Tibial nerve (tissue), 4 donors: ENCODE measurements around the gene ASTN2. TPM values are rescaled to one million over a fixed set of nuclear protein-coding genes. Genes with fewer than 3 reads are reported as not detected.

Source experiments
- DNase-seq, 2 donors: peaks; one replicate each; pipeline ENCODE4 v3.0.0-alpha.2; 2019; ENCODE audit warnings: low spot score in 2 of 2
- H3K27ac ChIP-seq, 4 donors: fragments of 200-600 bp; sonication (generic) in 3 of 4; one replicate each; pipeline ENCODE4 v1.5.1; 2017 to 2019; ENCODE audit warnings: mild to moderate bottlenecking in 1 of 4
- H3K27me3 ChIP-seq, 2 donors: fragments of 200-600 bp; sonication (generic) in 1 of 2; one replicate each; pipeline versions ENCODE4 v1.5.1 to v1.6.0; 2017 to 2019
- H3K36me3 ChIP-seq, 3 donors: fragments of 200-600 bp; sonication (generic); one replicate each; pipeline ENCODE4 v1.5.1; 2018 to 2019
- H3K4me1 ChIP-seq, 4 donors: fragments of 200-600 bp; sonication (generic) in 3 of 4; one replicate each; pipeline ENCODE4 v1.5.1; 2017 to 2019
- H3K4me3 ChIP-seq, 4 donors: fragments of 200-600 bp; sonication (generic) in 3 of 4; one replicate each; pipeline ENCODE4 v1.5.1; 2017 to 2019; ENCODE audit warnings: mild to moderate bottlenecking in 1 of 4, moderate library complexity in 1 of 4
- H3K9me3 ChIP-seq, 4 donors: fragments of 200-600 bp; sonication (generic) in 3 of 4; one replicate each; pipeline ENCODE4 v1.5.1; 2017 to 2019
- EP300 ChIP-seq, 2 donors: sonication (generic); formaldehyde crosslinking; IDR thresholded peaks; one replicate each; pipeline ENCODE4 v1.6.1; 2017; ENCODE audit warnings: antibody characterized with exemption in 2 of 2, mild to moderate bottlenecking in 1 of 2
- POLR2A ChIP-seq, 2 donors: fragments of 450-650 bp; IDR thresholded peaks; one replicate each; pipeline ENCODE4 v1.6.1; 2017; ENCODE audit warnings: antibody characterized with exemption in 2 of 2, mild to moderate bottlenecking in 2 of 2, moderate library complexity in 2 of 2
- WGBS, 2 donors: methylation state at CpG; one replicate each; pipeline ENCODE4 v1.1.5; 2018; 5-methylcytosine and 5-hydroxymethylcytosine counted together
- total RNA-seq, 4 donors: library from RNA; depleted of rRNA; stranded (reverse); fragments of >200 nt; gene quantifications; one replicate each; pipeline ENCODE4 v1.1.0, GENCODE V29; 2016
- TF ChIP-seq, protein P1 (sequence below), 5 experiments: fragments of 200-600 bp in 3 of 5; fragments of 450-650 bp in 2 of 5; sonication (generic) in 3 of 5; IDR thresholded peaks; one replicate each; pipeline ENCODE4 v1.5.1; 2016 to 2019; ENCODE audit warnings: antibody characterized with exemption in 5 of 5, mild to moderate bottlenecking in 3 of 5, moderate library complexity in 2 of 5

ASTN2 gene
- total RNA-seq, 4 donors from 2014 or later: 9.0 to 14.9 (median 12.3) TPM

DNA sequence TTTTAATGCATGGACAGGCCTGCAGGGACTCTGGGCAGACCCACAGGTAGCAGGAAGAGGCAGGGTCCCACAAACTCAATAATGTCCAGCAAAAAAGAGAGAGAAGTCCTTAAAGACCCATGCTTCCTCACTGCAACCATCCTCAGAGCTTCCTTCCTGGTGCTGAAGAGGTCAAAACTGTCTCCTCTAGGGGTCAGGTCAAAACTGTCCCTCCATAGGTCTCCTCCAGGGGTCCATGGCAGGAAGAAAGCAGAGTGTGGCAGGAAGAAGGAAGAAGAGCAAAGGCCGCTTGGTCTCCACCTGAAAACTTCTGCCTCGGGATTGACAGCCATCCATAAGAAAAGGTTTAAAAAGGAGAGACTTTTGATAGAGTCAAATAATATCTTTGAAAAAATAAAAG, 989.6 kb downstream of the ASTN2 start:
- no peaks in the 10 kb centered on the region for H3K9me3 ChIP-seq
- H3K4me1 ChIP-seq: no peaks in the 10 kb centered on the region
- peaks cover 0 to 23% (median 0%) of the 10 kb centered on the region in 3 donors for H3K36me3 ChIP-seq
- H3K27me3 ChIP-seq: no peaks in the 10 kb centered on the region
- no peak overlapping the region for H3K27ac ChIP-seq
- whole genome bisulfite sequencing, 2 donors: 83 to 100% methylated on average over 2 of the region's 2 CpGs
- DNase-seq: no peak
- H3K4me3 ChIP-seq: no peak overlapping the region
- TF ChIP-seq, protein P1, sequence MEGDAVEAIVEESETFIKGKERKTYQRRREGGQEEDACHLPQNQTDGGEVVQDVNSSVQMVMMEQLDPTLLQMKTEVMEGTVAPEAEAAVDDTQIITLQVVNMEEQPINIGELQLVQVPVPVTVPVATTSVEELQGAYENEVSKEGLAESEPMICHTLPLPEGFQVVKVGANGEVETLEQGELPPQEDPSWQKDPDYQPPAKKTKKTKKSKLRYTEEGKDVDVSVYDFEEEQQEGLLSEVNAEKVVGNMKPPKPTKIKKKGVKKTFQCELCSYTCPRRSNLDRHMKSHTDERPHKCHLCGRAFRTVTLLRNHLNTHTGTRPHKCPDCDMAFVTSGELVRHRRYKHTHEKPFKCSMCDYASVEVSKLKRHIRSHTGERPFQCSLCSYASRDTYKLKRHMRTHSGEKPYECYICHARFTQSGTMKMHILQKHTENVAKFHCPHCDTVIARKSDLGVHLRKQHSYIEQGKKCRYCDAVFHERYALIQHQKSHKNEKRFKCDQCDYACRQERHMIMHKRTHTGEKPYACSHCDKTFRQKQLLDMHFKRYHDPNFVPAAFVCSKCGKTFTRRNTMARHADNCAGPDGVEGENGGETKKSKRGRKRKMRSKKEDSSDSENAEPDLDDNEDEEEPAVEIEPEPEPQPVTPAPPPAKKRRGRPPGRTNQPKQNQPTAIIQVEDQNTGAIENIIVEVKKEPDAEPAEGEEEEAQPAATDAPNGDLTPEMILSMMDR (IDR thresholded peaks at IDR 0.05): no peak
- TF ChIP-seq POLR2A (IDR thresholded peaks at IDR 0.05) (no peak), EP300 (IDR thresholded peaks at IDR 0.05) (no peak)

DNA sequence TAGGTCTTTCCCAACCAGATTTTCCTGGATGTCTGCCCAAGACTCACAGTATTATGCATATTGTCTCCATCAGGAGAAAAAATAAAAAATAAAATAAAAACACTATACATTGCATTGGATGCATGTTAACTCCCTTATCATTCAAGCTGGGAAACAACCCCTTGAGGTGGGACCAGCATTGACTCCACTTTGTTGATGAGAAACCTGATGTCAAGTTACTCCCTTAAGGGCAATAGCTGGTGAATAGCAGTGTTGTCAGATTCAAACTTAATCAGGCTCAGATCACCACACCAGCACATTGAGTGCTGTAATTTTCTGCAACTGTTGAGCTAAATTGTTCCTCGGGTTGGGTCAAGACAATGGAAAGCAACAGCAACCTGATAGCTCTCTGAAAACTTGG, 991.7 kb downstream of the ASTN2 start:
- Histone ChIP-seq H3K4me3 (no peak overlapping the region), H3K27ac (no peak overlapping the region), H3K27me3 (no peaks in the 10 kb centered on the region), H3K36me3 (peaks cover 0 to 38% (median 0%) of the 10 kb centered on the region in 3 donors), H3K9me3 (no peaks in the 10 kb centered on the region), H3K4me1 (no peaks in the 10 kb centered on the region)
- TF ChIP-seq, protein P1 (IDR thresholded peaks at IDR 0.05): no peak
- no peak for TF ChIP-seq POLR2A (IDR thresholded peaks at IDR 0.05)
- 60 to 79% methylated on average over 1 of the region's 1 CpG for WGBS, 2 donors
- no peak for DNase-seq

DNA sequence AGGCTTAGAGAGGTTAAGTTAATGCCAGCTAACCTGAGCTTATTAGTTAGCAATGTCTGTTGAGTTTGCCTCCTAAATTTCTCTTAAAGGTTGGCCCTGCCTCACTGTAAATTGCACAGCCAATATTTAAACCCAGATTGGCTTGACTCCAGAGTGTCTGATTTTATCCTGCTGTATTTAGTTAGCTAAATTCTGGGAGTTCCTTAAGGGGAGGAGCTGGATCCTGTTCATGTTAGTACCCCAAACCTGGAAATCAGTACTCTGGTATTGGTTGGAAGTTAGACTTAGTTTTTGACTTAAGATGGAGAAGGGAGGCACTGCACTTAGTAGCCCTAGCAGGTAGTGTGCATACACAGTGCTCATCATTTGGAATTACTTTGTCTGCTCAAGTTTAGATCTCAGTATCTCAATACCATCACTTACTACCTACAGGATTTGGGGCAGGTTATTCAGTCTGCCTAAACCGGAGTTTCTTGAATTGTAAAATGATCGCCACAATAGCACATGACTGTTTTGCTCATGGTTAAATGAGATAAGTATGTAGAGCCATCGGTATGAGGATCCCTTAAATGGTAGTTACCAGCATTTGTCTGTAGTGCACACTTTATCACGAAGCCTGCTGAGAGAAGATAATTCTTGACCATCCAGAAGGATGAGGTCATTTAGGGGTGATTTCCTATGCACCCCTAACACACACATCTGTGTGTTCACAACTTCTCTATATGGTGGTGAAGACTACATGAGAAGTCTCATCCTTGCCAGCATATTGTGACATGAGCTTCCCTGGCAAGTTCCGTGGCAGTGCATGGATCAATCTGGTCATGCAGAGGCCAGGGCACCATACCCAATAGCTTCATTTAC, 992.5 kb downstream of the ASTN2 start:
- TF ChIP-seq, protein P1 (IDR thresholded peaks at IDR 0.05): no peak
- no peak for TF ChIP-seq EP300 (IDR thresholded peaks at IDR 0.05)
- no peak for TF ChIP-seq POLR2A (IDR thresholded peaks at IDR 0.05)
- H3K4me3 ChIP-seq: no peak overlapping the region
- no peaks in the 10 kb centered on the region for H3K9me3 ChIP-seq
- no peaks in the 10 kb centered on the region for H3K4me1 ChIP-seq
- no peak overlapping the region for H3K27ac ChIP-seq
- peaks cover 0 to 40% (median 0%) of the 10 kb centered on the region in 3 donors for H3K36me3 ChIP-seq
- 89 to 90% methylated on average over 5 of the region's 5 CpGs for WGBS, 2 donors
- no peaks in the 10 kb centered on the region for H3K27me3 ChIP-seq
- no peak for DNase-seq

DNA sequence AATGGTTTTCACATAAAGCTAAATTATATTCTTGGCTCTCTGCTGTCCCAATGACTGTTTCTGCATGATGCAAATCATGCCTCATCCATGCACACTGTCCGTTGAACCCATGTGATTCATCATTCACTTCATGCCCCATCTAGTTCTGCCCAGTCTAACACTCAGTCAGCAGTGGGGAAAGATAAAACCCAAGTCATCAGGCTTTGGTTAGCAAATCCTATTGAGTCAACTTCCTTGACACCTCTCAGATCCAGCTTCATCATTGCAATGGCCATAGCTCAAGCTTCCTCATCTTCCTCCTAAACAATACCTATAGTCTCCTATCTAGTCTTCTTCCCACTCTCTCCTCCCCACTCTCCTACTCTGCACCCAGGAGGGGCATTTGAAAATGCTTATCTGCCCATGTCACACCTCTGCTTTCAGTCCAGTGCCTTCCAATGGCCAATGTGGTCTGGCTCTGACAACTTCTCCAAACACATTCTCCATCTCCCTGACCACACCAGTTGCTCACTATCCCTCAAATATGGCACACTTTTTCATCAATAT, 993.8 kb downstream of the ASTN2 start:
- Histone ChIP-seq H3K36me3 (peaks cover 0 to 38% (median 0%) of the 10 kb centered on the region in 3 donors), H3K27me3 (no peaks in the 10 kb centered on the region), H3K27ac (no peak overlapping the region), H3K4me1 (no peaks in the 10 kb centered on the region), H3K9me3 (no peaks in the 10 kb centered on the region), H3K4me3 (no peak overlapping the region)
- TF ChIP-seq, protein P1 (IDR thresholded peaks at IDR 0.05): no peak
- TF ChIP-seq EP300 (IDR thresholded peaks at IDR 0.05) (no peak), POLR2A (IDR thresholded peaks at IDR 0.05) (no peak)
- WGBS, 2 donors: 81 to 90% methylated on average over 1 of the region's 1 CpG
- no peak for DNase-seq

DNA sequence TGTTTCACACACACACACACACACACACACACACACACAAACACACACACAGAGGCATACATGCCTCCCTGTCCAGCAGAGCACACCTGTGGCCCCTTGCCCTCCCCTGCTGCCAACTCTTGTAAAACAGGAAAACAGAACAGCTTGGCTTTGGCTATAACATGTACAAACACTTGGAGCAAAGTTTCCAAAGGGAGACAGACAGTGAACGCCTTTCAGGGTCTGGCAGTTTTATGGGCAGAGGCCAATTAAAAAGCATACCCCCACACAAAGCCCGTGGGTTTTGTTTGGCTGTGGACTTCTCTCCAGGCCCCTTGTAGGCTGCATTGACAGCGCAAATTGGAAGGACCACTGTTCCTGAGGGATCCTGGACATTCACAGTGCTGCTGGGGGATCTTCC, 995.7 kb downstream of the ASTN2 start:
- peaks cover 0 to 20% (median 0%) of the 10 kb centered on the region in 3 donors for H3K36me3 ChIP-seq
- TF ChIP-seq, protein P1 (IDR thresholded peaks at IDR 0.05): no peak
- TF ChIP-seq POLR2A (IDR thresholded peaks at IDR 0.05): no peak
- no peak for TF ChIP-seq EP300 (IDR thresholded peaks at IDR 0.05)
- no peaks in the 10 kb centered on the region for H3K9me3 ChIP-seq
- H3K27me3 ChIP-seq: no peaks in the 10 kb centered on the region
- no peak overlapping the region for H3K4me3 ChIP-seq
- WGBS, 2 donors: 63 to 70% methylated on average over 3 of the region's 3 CpGs
- H3K27ac ChIP-seq: no peak overlapping the region
- DNase-seq: no peak
- H3K4me1 ChIP-seq: no peaks in the 10 kb centered on the region
